Activated T-helper 1 cell treated with anti-CD3 and anti-CD28 coated beads, Interleukin-2, amount 50 U/mL, for 16 hours (primary cell): Measurements from ENCODE around the gene SMARCA1.

Source experiments
- DNase-seq, 2 donors: peaks; one replicate each; pipeline ENCODE4 v3.0.0-alpha.2; 2020; ENCODE audit warnings: low read depth in 1 of 2, low spot score in 1 of 2

SMARCA1 gene

GRCh38 chrX:129531132-129531531, 7.8 kb upstream of the SMARCA1 start:
- DNase-seq, result no peak

- no peak for DNase-seq
These were observed 7.1 kb upstream of the SMARCA1 start for GRCh38 chrX:129530410-129530809.

GRCh38 chrX:129529685-129530281, 6.5 kb upstream of the SMARCA1 start:
- DNase-seq, result no peak

GRCh38 chrX:129525896-129526295, 2.6 kb upstream of the SMARCA1 start:
- no peak for DNase-seq

- DNase-seq, result no peak
These were observed 1.9 kb upstream of the SMARCA1 start for GRCh38 chrX:129525162-129525561.

- no peak for DNase-seq
These were observed 1.1 kb upstream of the SMARCA1 start for GRCh38 chrX:129524250-129524850.

GRCh38 chrX:129522184-129523078, 859 bp downstream of the SMARCA1 start:
- no peak for DNase-seq

GRCh38 chrX:129520151-129520550, 3.1 kb downstream of the SMARCA1 start:
- no peak for DNase-seq

- no peak for DNase-seq
These were observed 6.9 kb downstream of the SMARCA1 start for GRCh38 chrX:129516402-129516801.

- no peak for DNase-seq
These were observed 10.9 kb downstream of the SMARCA1 start for GRCh38 chrX:129512409-129512808.

GRCh38 chrX:129511689-129512088, 11.6 kb downstream of the SMARCA1 start:
- DNase-seq, result no peak

GRCh38 chrX:129510331-129510730, 13.0 kb downstream of the SMARCA1 start:
- DNase-seq, result no peak

- DNase-seq, result no peak
These were observed 26.0 kb downstream of the SMARCA1 start for GRCh38 chrX:129497146-129497843.

- DNase-seq, result no peak
These were observed 26.7 kb downstream of the SMARCA1 start for GRCh38 chrX:129496625-129497024.

- DNase-seq, result no peak
These were observed 27.4 kb downstream of the SMARCA1 start for GRCh38 chrX:129495900-129496299.

- no peak for DNase-seq
These were observed 28.4 kb downstream of the SMARCA1 start for GRCh38 chrX:129494887-129495286.

- no peak for DNase-seq
These were observed 29.6 kb downstream of the SMARCA1 start for GRCh38 chrX:129493643-129494042.

GRCh38 chrX:129490330-129490729, 33.0 kb downstream of the SMARCA1 start:
- no peak for DNase-seq

- DNase-seq, result no peak
These were observed 34.9 kb downstream of the SMARCA1 start for GRCh38 chrX:129488359-129488758.

GRCh38 chrX:129480889-129481288, 42.4 kb downstream of the SMARCA1 start:
- no peak for DNase-seq

- no peak for DNase-seq
These were observed 44.8 kb downstream of the SMARCA1 start for GRCh38 chrX:129478516-129478915.

- no peak for DNase-seq
These were observed 51.2 kb downstream of the SMARCA1 start for GRCh38 chrX:129472116-129472515.
